Measurements from ENCODE around the gene UGGT1. TPM values are rescaled to one million over a fixed set of nuclear protein-coding genes. Genes with fewer than 3 reads are reported as not detected.

The UGGT1 gene
- polyA plus RNA-seq, 1 of the 3 experiments (the other 2 are of a cell fraction): 20.0 TPM

GRCh38 chr2:128153786-128154185, 62.8 kb downstream of the UGGT1 start (continued):
- TF ChIP-seq MEF2A (IDR thresholded peaks at IDR 0.05; ENCODE audit: borderline replicate concordance, low read depth) (no peak), JUND (IDR thresholded peaks at IDR 0.05) (no peak), TEAD4 (IDR thresholded peaks at IDR 0.05; ENCODE audit: borderline replicate concordance, insufficient read depth) (no peak), YY1 (IDR thresholded peaks at IDR 0.05; ENCODE audit: low read depth) (no peak), POLR2AphosphoS5 (IDR thresholded peaks at IDR 0.05; ENCODE audit: low read depth, low read length) (no peak)

GRCh38 chr2:128154225-128154624, 63.2 kb downstream of the UGGT1 start:
- peaks cover 53 to 66% of the 10 kb centered on the region in 2 experiments for H3K36me3 ChIP-seq (replicated peaks in 1 of 2; ENCODE audit: control insufficient read depth in 1 of 2, insufficient read depth in 2 of 2, low read length in 1 of 2)
- 67% methylated on average over 4 of the region's 4 CpGs for WGBS (ENCODE audit: low lambda C conversion rate)
- H3K4me2 ChIP-seq: no peak overlapping the region
- CTCF ChIA-PET: interaction anchor here (0.6 to 1.1 kb wide), 5 partner anchors 11 to 1326 kb away, joined by 3 read pairs; no protein-coding TSS in a partner anchor
- TF ChIP-seq CHD2 (IDR thresholded peaks at IDR 0.05; ENCODE audit: low read length, partially characterized antibody) (peak; percentile 76), MAX (IDR thresholded peaks at IDR 0.05; ENCODE audit: low read depth) (no peak), REST (IDR thresholded peaks at IDR 0.05; ENCODE audit: low read depth, low read length) (no peak), IRF3 (IDR thresholded peaks at IDR 0.05; ENCODE audit: low read depth, low read length) (no peak), RAD21 (IDR thresholded peaks at IDR 0.05; ENCODE audit: low read length) (0 out of 2 replicates have a peak, but pooled peaks have one; percentile 30), FOXM1 (IDR thresholded peaks at IDR 0.05; ENCODE audit: low read depth) (no peak), RFX5 (IDR thresholded peaks at IDR 0.05; ENCODE audit: low read length) (no peak), FOSL2 (IDR thresholded peaks at IDR 0.05; ENCODE audit: borderline replicate concordance, low read depth) (no peak), YY1 (IDR thresholded peaks at IDR 0.05; ENCODE audit: low read depth) (no peak), EZH2phosphoT487 (IDR thresholded peaks at IDR 0.05; ENCODE audit: borderline replicate concordance, low read depth) (no peak), NRF1 (IDR thresholded peaks at IDR 0.05; ENCODE audit: low read depth, low read length) (no peak), RCOR1 (IDR thresholded peaks at IDR 0.05; ENCODE audit: low read length) (peak; percentile 91), USF2 (IDR thresholded peaks at IDR 0.05; ENCODE audit: borderline replicate concordance, low read depth, low read length) (no peak), FOXJ3 (CRISPR knock-in tag; IDR thresholded peaks at IDR 0.05) (0 out of 2 replicates have a peak, but pooled peaks have one; percentile 46), TCF12 (IDR thresholded peaks at IDR 0.05) (peak; percentile 23; the same call in 1 of the 2 replicates), NFIC (IDR thresholded peaks at IDR 0.05; ENCODE audit: borderline replicate concordance) (no peak), ZBTB33 (IDR thresholded peaks at IDR 0.05; ENCODE audit: borderline replicate concordance, low read depth) (no peak), EP300 (IDR thresholded peaks at IDR 0.05; ENCODE audit: borderline replicate concordance in 1 of 2, low read depth in 1 of 2, low read length in 1 of 2) (peak in 1 of 2 experiments; percentile 86; a peak in 1 of 4 replicates), SMC3 (IDR thresholded peaks at IDR 0.05; ENCODE audit: low read depth, low read length) (no peak), GATA2 (CRISPR knock-in tag; IDR thresholded peaks at IDR 0.05) (peak; percentile 43; the same call in 1 of the 2 replicates), MEF2A (IDR thresholded peaks at IDR 0.05; ENCODE audit: borderline replicate concordance, low read depth) (no peak)
- H3K9me3 ChIP-seq: no peaks in the 10 kb centered on the region
- H3K4me3 ChIP-seq (ENCODE audit: low read depth in 2 of 2, low read length in 1 of 2): no peak overlapping the region
- H2AFZ ChIP-seq (ENCODE audit: low read depth): no peak overlapping the region
- H3K9me2 ChIP-seq: no peaks in the 10 kb centered on the region
- DNase-seq: peak; percentile 48
- H3K27ac ChIP-seq (ENCODE audit: low read depth in 2 of 2, low read length in 1 of 2): peak overlapping the region in 1 of 2 experiments; percentile 64; a peak in 2 of 4 replicates
- H4K20me1 ChIP-seq (ENCODE audit: insufficient read depth): no peaks in the 10 kb centered on the region
- H3F3A ChIP-seq (replicated peaks; ENCODE audit: insufficient read depth): no peaks in the 10 kb centered on the region
- H3K27me3 ChIP-seq (ENCODE audit: insufficient read depth): no peaks in the 10 kb centered on the region
- H3K9ac ChIP-seq: no peak overlapping the region
- peaks cover 0 to 25% of the 10 kb centered on the region in 2 experiments; a peak in 2 of 4 replicates for H3K4me1 ChIP-seq (ENCODE audit: control insufficient read depth in 1 of 2, insufficient read depth in 2 of 2, low read depth in 1 of 2, low read length in 1 of 2)
- H3K79me2 ChIP-seq (ENCODE audit: insufficient read depth): no peaks in the 10 kb centered on the region
- POLR2A ChIA-PET: no interaction called here
